Cardiac septum (tissue), 1 donor: ENCODE data around the gene GPR68. TPM values are rescaled to one million over a fixed set of nuclear protein-coding genes. Genes with fewer than 3 reads are reported as not detected.
"Not testable (repeated sequence)": the region's sequence is repeated elsewhere in the genome, so short reads cannot be mapped to it uniquely, and the experiment has no call there.

Source experiments
- DNase-seq: peaks from one replicate; pipeline ENCODE4 v3.0.0-alpha.2; 2020; ENCODE audit warnings: low spot score
- intact Hi-C: fragments of 100-400 bp; cut with DNase I; formaldehyde crosslinking; loops from one replicate; pipeline ENCODE4 v1.14.0; 2022
- total RNA-seq: library from RNA; stranded (reverse); fragmentation: NEBNext Ultra II Directional; extraction: Animal tissue kit (Norgen Biotek cat#: 25700); gene quantifications from one replicate; pipeline ENCODE4 v1.2.1, GENCODE V29; 2021
- donor health status: DM: no; HTN: no; CAD: no.

GPR68 gene
- total RNA-seq, 1 donor from 2014 or later: 3.4 TPM

GRCh38 chr14:91214306-91214705 lies 30.2 kb downstream of the GPR68 start:
- intact Hi-C loops: no loop called here
- no peak for DNase-seq

DNA sequence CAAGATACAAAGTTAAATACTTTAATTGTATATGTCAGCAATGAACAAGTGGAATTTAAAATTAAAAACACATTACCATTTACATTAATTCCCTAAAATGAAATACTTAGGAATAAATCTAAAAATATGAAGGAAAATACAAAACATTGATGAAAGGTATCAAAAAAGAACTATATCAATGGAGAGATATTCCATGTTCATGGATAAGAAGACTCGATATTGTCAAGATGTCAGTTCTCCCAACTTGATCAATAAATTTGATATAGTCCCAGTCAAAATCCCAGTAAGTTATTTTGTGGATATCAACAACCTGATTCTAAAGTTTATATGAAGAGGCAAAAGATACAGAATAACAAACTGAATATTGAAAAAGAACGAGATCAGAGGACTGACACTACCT lies 33.5 kb downstream of the GPR68 start:
- intact Hi-C loops: no loop called here
- DNase-seq: no peak

DNA sequence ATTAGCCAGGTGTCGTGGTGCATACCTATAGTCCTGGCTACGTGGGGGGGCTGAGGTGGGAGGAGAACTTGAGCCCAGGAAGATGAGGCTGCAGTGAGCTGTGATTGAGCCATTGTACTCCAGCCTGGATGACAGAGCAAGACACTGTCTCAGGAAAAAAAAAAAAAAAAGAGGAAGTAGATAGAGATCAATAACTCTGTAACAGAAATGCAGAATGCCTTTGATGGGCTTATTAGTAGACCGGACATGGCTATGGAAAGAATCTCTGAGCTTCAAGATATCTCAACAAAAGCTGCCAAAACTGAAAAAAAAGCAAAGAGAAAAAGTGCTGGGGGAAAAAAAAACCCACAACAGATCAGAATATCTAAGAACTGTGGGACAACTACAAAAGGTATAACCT lies 37.5 kb downstream of the GPR68 start:
- no peak for DNase-seq

DNA sequence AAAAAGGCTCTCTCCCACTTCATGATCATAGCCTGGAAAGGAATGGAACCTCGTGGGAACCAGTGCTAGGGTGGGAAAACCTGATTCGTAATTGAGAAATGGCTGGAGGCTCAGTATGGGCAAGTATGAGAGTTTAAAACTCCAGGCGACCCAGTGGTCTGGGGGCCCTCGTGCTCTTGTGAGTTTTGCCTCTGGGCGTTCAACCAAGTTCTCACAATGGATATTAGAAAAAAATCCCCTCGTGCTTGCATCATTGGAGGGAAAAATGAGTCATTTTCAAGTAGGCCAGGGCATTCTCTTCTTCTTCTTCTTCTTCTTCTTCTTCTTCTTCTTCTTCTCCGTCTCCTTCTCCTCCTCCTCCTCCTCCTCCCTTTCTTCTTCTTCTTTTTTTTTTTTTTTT lies 39.0 kb downstream of the GPR68 start:
- DNase-seq: no peak
- intact Hi-C loops: no loop called here

More for the DNA sequence above, 37.5 kb downstream of the GPR68 start:
- intact Hi-C loops: no loop called here

DNA sequence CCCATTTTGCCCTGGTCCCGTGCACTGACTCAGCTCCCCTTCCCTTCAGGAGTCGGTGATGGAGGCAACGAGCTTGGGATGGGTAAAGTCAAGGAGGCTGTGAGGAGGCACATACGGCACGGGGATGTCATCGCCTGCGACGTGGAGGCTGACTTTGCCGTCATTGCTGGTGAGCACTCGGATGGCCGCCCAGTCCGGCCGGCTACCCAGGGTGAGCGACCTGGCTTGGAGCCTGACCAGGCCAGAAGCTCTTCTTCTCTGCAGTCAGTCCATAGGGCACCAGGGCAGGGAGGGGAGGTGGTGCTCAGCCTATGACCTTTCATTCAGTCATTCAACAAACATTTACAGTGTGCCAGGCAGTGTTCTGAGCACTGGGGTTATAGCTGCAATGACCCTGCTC lies 39.8 kb downstream of the GPR68 start:
- intact Hi-C loops: no loop called here
- no peak for DNase-seq

- no peak for DNase-seq
- intact Hi-C loops: no loop called here
These were observed 42.1 kb downstream of the GPR68 start for GRCh38 chr14:91202234-91202974.

DNA sequence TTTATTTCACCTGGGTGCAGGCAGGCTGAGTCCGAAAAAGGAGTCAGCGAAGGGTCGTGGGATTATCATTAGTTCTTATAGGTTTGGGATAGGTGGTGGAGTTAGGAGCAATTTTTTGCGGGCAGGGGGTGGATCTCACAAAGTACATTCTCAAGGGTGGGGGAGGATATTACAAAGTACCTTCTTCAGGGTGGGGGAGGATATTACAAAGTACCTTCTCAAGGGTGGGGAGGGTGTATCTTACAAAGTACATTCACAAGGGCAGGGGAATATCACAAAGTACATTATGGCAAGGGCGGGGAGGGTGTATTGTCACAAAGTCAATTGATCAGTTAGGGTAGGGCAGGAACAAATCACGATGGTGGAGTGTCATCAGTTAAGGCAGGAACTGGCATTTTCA lies 43.7 kb downstream of the GPR68 start:
- intact Hi-C loops: not testable (repeated sequence)

DNA sequence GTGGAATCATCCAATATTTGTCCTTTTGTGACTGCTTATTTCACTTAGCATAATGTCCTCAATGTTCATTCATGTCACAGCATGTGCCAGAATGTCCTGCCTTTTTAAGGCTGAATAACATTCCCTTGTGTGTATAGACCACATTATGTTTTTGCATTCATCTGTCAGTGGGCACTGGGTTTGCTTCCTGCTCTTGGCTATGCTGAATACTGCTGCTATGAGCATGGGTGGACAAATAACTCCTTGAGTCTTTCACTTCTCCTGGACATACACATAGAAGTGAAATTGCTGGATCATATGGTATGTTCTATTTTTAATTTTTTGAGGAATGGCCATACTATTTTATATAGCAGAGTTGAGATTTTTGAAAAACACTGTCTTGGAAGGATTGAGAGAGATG lies 46.9 kb downstream of the GPR68 start:
- intact Hi-C loops: no loop called here

More for the DNA sequence above, 43.7 kb downstream of the GPR68 start:
- not testable (repeated sequence) for DNase-seq

DNA sequence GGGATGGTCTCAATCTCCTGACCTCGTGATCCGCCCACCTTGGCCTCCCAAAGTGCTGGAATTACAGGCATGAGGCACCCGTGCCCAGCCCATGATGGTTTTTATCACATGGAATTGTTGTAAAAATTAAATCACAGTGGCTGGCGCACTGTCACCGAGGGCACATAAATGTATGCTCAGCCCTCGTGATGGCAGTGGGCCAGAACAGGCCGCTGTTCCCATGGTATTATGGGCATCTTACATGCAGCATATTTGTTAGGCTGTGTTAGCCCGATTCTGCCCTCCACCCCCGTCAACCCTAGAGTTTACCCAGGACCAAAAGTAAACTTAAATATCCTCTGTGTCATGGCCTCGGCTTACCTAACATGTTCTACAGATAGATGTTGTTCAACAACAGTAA lies 48.6 kb downstream of the GPR68 start:
- intact Hi-C loops: no loop called here

More for the DNA sequence above, 46.9 kb downstream of the GPR68 start:
- DNase-seq: no peak

GRCh38 chr14:91193069-91193468 lies 51.4 kb downstream of the GPR68 start:
- no peak for DNase-seq
- intact Hi-C loops: no loop called here

More for the DNA sequence above, 48.6 kb downstream of the GPR68 start:
- no peak for DNase-seq

DNA sequence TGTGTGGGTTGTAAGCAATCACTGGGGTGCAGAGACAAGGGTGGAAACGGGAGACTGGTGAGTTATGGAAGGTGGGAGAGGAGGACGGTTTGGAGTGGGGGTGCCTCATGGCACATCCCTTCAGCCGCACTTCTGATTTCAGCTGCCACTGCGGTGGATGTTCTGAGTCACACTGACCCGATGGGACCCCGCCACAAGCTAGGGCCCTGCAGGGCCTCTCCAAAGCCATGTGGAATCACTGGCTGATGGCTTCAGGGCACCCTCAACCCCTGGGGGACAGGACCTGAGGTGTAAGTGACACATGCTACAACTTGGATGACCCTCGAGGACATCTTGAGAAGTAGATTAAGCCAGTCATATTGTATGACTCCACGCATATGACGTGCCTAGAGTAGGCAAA lies 53.7 kb downstream of the GPR68 start:
- intact Hi-C loops: no loop called here
- no peak for DNase-seq

DNA sequence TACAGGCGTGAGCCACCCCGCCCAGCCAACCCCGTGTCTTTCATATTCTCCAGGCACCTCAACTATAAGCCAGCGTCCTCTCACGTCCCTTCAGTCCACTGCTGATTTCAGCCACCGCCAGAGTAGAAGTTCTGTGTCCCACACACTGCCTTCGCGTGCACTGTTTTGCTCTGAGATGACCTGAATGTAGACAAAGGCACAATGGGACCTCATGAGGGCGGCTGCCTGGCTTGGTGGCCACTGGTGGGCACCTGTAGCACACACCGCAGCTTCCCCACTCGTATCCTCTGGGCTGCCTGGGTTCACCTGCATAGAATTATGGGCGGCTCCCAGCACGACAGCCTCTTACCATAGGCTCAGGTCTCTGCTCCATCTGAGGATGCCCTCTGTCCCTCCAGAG lies 57.2 kb downstream of the GPR68 start:
- DNase-seq: no peak
- intact Hi-C loops: no loop called here

DNA sequence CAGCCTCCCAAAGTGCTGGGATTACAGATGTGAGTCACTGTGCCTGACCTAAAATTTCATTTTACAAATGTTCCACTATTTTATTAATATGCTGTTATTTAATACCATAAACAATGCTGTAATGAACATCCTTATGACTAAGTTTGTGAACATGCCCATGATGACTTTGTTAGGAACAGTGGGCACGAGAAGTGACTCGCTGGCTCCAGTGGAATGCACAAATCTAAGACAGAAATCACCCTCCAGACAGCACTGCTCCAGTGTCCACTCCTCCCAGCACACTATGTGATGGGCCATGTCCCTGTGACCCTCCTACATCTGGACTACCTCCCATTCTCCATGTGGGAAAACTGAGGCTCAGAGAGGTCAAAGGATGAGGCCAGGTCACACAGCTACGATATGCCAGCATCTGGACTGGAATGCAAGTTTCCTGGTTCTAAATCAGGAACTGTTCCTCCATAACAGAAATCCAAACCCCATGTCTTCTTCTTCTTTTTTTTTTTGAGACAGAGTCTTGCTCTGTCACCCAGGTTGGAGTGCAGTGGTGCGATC lies 57.9 kb downstream of the GPR68 start:
- intact Hi-C loops: no loop called here
- no peak for DNase-seq

GRCh38 chr14:91185721-91186120 lies 58.8 kb downstream of the GPR68 start:
- intact Hi-C loops: no loop called here
- DNase-seq: no peak

DNA sequence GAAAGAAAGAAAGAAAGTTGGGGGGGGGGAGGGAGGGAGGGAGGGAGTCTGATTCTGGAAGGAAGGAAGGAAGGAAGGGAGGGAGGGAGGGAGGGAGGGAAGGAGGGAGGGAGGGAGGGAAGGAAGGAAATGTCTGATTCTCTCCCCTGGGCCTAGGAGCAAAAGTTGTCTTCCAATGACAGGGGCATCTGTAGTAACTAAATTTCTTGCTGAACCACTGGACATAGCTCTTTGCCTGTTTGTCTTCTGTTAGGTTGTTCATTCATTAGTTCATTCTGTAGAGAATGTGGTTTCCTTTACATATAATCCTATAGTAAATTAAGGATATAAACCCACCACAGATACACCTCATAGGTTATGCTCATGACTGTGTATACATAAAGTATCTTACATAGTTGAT lies 59.9 kb downstream of the GPR68 start:
- intact Hi-C loops: no loop called here
- no peak for DNase-seq

GRCh38 chr14:91182753-91183152 lies 61.8 kb downstream of the GPR68 start:
- intact Hi-C loops: not testable (repeated sequence)

More at GRCh38 chr14:91182753-91183152, 61.8 kb downstream of the GPR68 start:
- not testable (repeated sequence) for DNase-seq

Other genes with a start within 250 kb of the GPR68 start
- 3.8 TPM for gene RPS6KA5, start 184.1 kb downstream of the GPR68 start, total RNA-seq
- 131 TPM for gene DGLUCY, start 130.6 kb downstream of the GPR68 start, total RNA-seq
- 2.6 TPM for gene CCDC88C, start 173.1 kb upstream of the GPR68 start, total RNA-seq